HK-2 (cell line): Measurements from ENCODE around the gene TRAF6.
A peak's percentile ranks its signal among the peaks of the same experiment; 100 is the strongest.
"Not testable (repeated sequence)": the region's sequence is repeated elsewhere in the genome, so short reads cannot be mapped to it uniquely, and the experiment has no call there.

Source experiments
- DNase-seq: peaks from one replicate; pipeline ENCODE4 v3.0.0-alpha.2; 2018; ENCODE audit not compliant: unreplicated experiment

The TRAF6 gene

GRCh38 chr11:36493332-36493731 is 16.7 kb downstream of the TRAF6 start:
- DNase-seq, result no peak

- DNase-seq, result no peak
Observed at GRCh38 chr11:36492724-36493304, 17.3 kb downstream of the TRAF6 start.

GRCh38 chr11:36490026-36490806 is 19.9 kb downstream of the TRAF6 start:
- DNase-seq, result no peak

- DNase-seq, result no peak
Observed at GRCh38 chr11:36488096-36488495, 22.0 kb downstream of the TRAF6 start.

GRCh38 chr11:36487619-36488018 is 22.5 kb downstream of the TRAF6 start:
- DNase-seq, result no peak

GRCh38 chr11:36485298-36486002 is 24.6 kb downstream of the TRAF6 start:
- DNase-seq, result no peak

GRCh38 chr11:36483042-36483441 is 27.0 kb downstream of the TRAF6 start:
- not testable (repeated sequence) for DNase-seq

GRCh38 chr11:36480833-36481232 is 29.2 kb downstream of the TRAF6 start:
- no peak for DNase-seq

- no peak for DNase-seq
Observed at GRCh38 chr11:36478700-36479329, 31.3 kb downstream of the TRAF6 start.

- DNase-seq, result no peak
Observed at GRCh38 chr11:36475192-36475591, 34.9 kb downstream of the TRAF6 start.

- DNase-seq, result no peak
Observed at GRCh38 chr11:36471577-36471976, 38.5 kb downstream of the TRAF6 start.

- DNase-seq, result no peak
Observed at GRCh38 chr11:36469881-36470802, 39.9 kb downstream of the TRAF6 start.

GRCh38 chr11:36469063-36469462 is 41.0 kb downstream of the TRAF6 start:
- DNase-seq, result peak; percentile 56

- DNase-seq, result no peak
Observed at GRCh38 chr11:36467916-36468315, 42.2 kb downstream of the TRAF6 start.

- no peak for DNase-seq
Observed at GRCh38 chr11:36467012-36467411, 43.1 kb downstream of the TRAF6 start.

- DNase-seq, result no peak
Observed at GRCh38 chr11:36465449-36466163, 44.5 kb downstream of the TRAF6 start.

- DNase-seq, result no peak
Observed at GRCh38 chr11:36464720-36465119, 45.4 kb downstream of the TRAF6 start.

- DNase-seq, result no peak
Observed at GRCh38 chr11:36463781-36464180, 46.3 kb downstream of the TRAF6 start.

- no peak for DNase-seq
Observed at GRCh38 chr11:36462321-36462720, 47.8 kb downstream of the TRAF6 start.

- DNase-seq, result no peak
Observed at GRCh38 chr11:36460220-36460619, 49.9 kb downstream of the TRAF6 start.

- DNase-seq, result no peak
Observed at GRCh38 chr11:36459046-36459445, 51.0 kb downstream of the TRAF6 start.
